ENCODE measurements around the gene PARP1.

DNA sequence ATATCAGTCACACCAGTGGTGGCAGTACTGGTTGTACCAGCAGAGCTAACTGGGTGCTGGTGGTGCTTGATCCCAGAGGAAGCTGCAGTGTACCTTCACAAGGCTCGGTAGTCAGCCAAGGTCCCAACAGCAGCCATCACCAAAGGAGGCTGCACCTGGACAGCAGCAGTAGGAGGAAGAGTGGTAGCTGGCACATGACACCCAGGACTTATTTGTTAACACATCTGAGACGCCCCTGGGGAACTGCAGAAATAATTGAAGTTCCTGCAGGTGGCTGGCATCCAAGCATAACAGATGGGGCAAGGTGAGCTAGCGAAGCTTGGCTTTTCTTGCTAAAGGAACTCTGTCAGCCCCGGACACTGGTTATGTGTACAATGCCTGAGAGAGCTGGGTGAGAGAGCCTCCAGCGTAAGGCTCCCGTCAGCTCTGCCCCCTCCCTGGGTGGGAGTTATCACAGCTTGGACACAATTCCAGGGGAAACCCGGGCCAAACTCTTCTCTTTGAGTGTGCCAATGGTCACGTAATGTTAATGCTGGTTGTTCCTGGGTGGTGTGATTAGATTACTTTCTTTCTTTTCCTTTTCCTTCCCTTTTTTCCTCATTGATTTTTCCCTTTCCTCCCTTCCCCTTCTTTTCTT is 29.1 kb upstream of the PARP1 start:
- TF ChIP-seq GATA3 (IDR thresholded peaks at IDR 0.05; ENCODE audit: low read depth, low read length) = no peak
- no peak for TF ChIP-seq GATA2 (IDR thresholded peaks at IDR 0.05; ENCODE audit: low read depth, low read length)

All from SH-SY5Y (cell line).